ENCODE measurements around the gene SLC38A3. TPM values are rescaled to one million over a fixed set of nuclear protein-coding genes. Genes with fewer than 3 reads are reported as not detected.

Gene SLC38A3
- total RNA-seq, 4 donors from 2014 or later, result not detected

DNA sequence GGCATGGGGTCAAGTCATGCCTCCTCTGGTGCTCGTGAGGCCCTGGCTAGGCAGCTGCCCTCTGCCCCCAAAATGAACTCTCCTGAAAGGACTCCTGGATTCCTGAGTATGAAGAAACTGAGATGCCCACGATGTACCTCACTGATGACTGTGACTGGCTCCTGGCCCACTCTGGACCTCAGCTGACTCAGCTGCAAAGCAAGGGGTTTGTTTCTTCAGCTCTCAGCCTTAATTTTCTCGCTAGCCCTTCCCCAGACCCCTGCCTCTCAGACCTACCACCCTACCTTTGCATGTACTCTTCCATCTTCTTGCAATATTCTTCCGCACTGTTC is 25.7 kb downstream of the SLC38A3 start:
- TF ChIP-seq, protein P1, sequence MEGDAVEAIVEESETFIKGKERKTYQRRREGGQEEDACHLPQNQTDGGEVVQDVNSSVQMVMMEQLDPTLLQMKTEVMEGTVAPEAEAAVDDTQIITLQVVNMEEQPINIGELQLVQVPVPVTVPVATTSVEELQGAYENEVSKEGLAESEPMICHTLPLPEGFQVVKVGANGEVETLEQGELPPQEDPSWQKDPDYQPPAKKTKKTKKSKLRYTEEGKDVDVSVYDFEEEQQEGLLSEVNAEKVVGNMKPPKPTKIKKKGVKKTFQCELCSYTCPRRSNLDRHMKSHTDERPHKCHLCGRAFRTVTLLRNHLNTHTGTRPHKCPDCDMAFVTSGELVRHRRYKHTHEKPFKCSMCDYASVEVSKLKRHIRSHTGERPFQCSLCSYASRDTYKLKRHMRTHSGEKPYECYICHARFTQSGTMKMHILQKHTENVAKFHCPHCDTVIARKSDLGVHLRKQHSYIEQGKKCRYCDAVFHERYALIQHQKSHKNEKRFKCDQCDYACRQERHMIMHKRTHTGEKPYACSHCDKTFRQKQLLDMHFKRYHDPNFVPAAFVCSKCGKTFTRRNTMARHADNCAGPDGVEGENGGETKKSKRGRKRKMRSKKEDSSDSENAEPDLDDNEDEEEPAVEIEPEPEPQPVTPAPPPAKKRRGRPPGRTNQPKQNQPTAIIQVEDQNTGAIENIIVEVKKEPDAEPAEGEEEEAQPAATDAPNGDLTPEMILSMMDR (IDR thresholded peaks at IDR 0.05; ENCODE audit: low read depth), result no peak

DNA sequence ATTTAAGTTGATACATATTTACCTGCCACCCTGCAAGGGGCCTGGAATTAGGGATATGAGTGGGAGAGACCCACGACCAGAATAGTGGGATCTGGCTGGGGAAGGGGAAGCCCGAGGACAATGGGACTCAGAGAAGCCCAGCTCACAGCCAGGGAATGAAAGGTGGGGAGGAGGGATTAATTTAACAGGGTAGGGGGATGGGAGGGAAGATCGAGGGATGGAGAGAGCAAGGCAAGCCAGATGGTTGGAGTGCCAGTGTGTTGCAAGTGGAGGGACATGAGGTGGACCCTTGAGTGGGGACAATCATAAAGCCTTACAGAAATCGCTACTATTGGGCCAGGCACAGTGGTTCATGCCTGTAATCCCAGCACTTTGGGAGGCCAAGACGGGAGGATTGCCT is 26.5 kb downstream of the SLC38A3 start:
- TF ChIP-seq, protein P1 (IDR thresholded peaks at IDR 0.05; ENCODE audit: low read depth), result no peak

DNA sequence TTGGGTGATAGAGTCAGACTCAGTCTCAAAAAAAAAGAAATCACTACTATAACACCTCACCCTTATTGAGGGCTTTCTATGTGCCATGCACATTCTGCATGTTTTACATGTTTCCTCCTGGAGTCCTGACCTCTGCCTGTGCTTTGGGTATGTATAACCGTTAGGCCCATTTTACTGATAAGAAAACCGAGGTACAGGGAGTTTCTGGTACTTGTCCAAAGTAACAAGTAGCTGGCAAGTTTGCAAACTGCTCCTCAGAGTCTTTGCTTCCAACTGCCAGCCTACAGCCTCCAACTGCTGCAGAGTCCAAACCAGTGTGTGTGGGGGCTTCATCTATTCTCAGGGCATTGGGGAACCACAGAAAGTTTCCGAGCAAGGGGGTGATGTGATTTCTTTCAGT is 27.2 kb downstream of the SLC38A3 start:
- TF ChIP-seq, protein P1 (IDR thresholded peaks at IDR 0.05; ENCODE audit: low read depth), result no peak

DNA sequence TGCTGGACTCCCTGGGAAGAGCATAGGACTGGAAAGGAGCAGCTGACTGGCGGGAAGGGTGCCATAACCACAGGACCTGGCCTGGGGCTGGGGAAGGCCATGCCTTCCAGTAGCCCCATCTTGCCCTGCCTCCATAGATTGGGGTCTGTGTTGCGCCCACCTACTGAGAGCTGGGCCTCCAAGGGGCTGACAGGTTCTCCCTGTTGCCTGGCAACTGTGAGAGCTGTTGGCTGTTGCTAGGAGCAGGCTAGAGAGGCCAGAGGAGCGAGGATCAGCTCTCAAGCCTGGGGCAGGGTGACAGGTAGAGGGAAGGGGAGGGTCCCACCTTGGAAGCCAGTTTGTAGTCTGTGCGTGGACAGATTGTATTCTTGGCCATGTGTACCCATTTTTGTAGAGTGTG is 28.1 kb downstream of the SLC38A3 start:
- TF ChIP-seq, protein P1 (IDR thresholded peaks at IDR 0.05; ENCODE audit: low read depth), result no peak

DNA sequence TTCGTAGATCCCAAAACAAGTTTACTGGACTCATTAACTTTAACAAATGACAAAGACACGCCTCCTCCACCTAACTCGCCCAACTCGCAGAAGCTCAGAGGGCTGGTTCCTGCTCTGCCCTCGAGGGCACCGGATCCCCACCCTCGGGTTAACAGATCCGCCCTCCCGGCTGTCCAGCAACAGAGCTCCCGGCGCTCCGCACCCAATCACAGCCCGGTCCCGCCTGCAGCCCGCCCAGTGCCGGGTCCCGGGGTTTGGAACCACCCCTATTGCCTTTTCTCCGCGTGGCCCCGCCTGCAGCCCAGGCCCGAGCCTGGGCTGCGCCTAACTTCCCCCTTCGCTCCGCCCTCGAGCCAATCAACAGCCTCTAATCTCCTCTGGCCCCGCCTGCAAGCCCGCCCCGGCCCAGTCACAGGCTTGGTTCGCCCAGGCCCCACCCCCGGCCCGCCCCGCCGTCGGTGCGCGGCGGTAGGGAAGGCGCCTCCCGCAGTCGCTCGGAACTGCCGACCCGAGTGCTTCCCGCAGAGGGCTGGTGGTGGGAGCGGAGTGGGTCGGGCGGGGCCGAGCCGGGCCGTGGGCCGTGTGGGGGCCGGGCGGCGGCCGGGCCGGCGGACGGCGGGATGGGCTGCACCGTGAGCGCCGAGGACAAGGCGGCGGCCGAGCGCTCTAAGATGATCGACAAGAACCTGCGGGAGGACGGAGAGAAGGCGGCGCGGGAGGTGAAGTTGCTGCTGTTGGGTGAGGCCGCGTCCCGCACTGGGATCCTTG is 30.8 kb downstream of the SLC38A3 start, which contains the start of gene GNAI2:
GNAI2 (plus strand) TSS at position 489 of the 768 bp plus-strand sequence; CDS start at position 621, 132 bp downstream.
- TF ChIP-seq, protein P1 (IDR thresholded peaks at IDR 0.05; ENCODE audit: low read depth), result no peak

DNA sequence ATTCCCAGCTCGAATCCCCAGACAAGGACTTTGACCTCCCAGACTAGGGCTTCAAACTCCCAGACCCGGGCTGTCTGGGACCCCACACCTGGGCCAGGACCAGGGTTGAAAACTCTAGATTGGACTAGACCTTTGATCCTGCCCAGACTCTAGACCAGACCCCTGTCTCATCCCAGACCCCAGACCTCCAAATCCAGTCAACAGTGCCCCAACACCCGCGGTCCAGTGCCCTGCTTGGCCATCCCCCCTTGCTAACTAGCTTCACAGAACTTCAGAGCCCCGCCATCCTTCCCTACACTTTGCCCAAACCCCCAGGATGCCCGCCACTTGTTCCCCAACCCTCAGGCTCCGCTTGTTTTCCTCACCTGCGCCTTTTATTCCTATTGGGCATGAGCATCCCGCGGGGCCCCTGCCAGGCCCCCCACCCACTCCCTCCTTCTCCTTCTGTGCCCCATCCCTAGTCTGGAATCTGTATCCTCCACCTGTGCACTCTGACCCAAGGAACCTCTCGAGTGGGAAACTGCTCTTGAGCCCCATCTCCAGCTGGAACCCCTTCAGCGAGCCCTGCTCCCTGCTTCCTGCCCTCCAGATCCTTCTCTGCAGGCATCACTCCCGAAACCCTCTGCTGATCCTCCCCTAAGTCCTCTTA is 31.5 kb downstream of the SLC38A3 start:
- TF ChIP-seq, protein P1 (IDR thresholded peaks at IDR 0.05; ENCODE audit: low read depth), result no peak

DNA sequence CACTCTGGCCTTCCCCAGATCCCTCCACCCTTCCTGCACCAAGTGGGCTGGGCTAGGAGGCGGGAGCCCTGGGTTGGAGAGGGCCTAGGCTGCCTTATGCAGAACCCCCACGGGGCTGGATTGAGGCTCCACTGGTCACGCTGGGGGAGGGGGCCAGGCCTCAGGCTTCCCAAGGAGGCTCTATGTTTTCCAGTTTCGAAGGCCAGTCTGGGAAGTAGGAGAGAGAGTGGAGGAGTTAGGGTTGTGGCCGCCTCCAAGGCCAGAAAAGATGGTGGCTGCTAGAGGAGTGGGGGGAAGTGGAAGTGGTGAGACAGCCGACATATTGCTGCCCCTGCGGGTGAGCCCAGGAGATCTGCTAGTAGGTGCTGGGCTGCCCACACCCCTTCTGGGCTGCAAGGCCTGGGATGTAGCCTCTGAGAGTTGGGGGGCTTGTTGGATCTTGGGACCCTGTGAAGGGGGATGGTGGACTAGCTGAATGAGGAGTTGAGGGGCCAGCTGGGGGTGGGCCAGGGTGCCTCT is 32.1 kb downstream of the SLC38A3 start:
- TF ChIP-seq, protein P1 (IDR thresholded peaks at IDR 0.05; ENCODE audit: low read depth), result no peak

All from subcutaneous adipose tissue (tissue), 4 donors.